Activated CD8-positive, alpha-beta memory T cell treated with anti-CD3 and anti-CD28 coated beads, Interleukin-2, amount 10 ng/mL, durations not matched to agents 7 days and 5 days (primary cell): ENCODE data around the gene WDR27. TPM values are rescaled to one million over a fixed set of nuclear protein-coding genes. Genes with fewer than 3 reads are reported as not detected.
A peak's percentile ranks its signal among the peaks of the same experiment; 100 is the strongest.

Experiments
- ATAC-seq: fragments of 150-1000 bp; cut with Tn5 transposase; one replicate; pipeline ENCODE4 v1.10.0; 2021; ENCODE audit warnings: moderate library complexity
- CTCF ChIA-PET: fragments of 350-600 bp; sonication (Branson Sonifier 250); formaldehyde crosslinking; loops from one replicate; lab custom pipeline; 2021; ENCODE audit warnings: antibody characterized with exemption; lab: Charles Lee
- DNase-seq: peaks from one replicate; pipeline ENCODE4 v3.0.0-alpha.2; 2020
- H3K27ac Mint-ChIP-seq: one replicate; pipeline ENCODE4 v1.8.0; 2021; ENCODE audit warnings: mild to moderate bottlenecking, mixed read lengths
- H3K27me3 Mint-ChIP-seq: one replicate; pipeline ENCODE4 v1.8.0; 2021; ENCODE audit warnings: mixed read lengths
- H3K36me3 Mint-ChIP-seq: one replicate; pipeline ENCODE4 v1.8.0; 2021; ENCODE audit warnings: mild to moderate bottlenecking, mixed read lengths
- H3K4me1 Mint-ChIP-seq: one replicate; pipeline ENCODE4 v1.8.0; 2021; ENCODE audit warnings: mixed read lengths
- H3K4me3 Mint-ChIP-seq: one replicate; pipeline ENCODE4 v1.8.0; 2021; ENCODE audit warnings: mild to moderate bottlenecking, moderate library complexity, mixed read lengths
- H3K9me3 Mint-ChIP-seq: one replicate; pipeline ENCODE4 v1.8.0; 2022; ENCODE audit warnings: low read depth, mixed read lengths
- total RNA-seq, 2 experiments: library from RNA; stranded (reverse); gene quantifications; one replicate each; pipeline ENCODE4 v1.2.3, GENCODE V29; 2021

Gene WDR27
- total RNA-seq, 2 experiments from 2014 or later: 31.2 to 36.2 TPM

- Mint-ChIP-seq H3K27ac (peak overlapping the region; percentile 63), H3K27me3 (no peaks in the 10 kb centered on the region), H3K4me3 (peak overlapping the region; percentile 67), H3K4me1 (peaks cover 35% of the 10 kb centered on the region), H3K36me3 (peaks cover 11% of the 10 kb centered on the region), H3K9me3 (no peaks in the 10 kb centered on the region)
- peak; percentile 45 for DNase-seq
- CTCF ChIA-PET: interaction anchor here (1.0 to 2.7 kb wide), 2 partner anchors 26 to 28 kb away, joined by 4 to 9 read pairs; no protein-coding TSS in a partner anchor
- peak; percentile 59 for ATAC-seq
These were observed 22.2 kb upstream of the WDR27 start for GRCh38 chr6:169723991-169724493.

DNA sequence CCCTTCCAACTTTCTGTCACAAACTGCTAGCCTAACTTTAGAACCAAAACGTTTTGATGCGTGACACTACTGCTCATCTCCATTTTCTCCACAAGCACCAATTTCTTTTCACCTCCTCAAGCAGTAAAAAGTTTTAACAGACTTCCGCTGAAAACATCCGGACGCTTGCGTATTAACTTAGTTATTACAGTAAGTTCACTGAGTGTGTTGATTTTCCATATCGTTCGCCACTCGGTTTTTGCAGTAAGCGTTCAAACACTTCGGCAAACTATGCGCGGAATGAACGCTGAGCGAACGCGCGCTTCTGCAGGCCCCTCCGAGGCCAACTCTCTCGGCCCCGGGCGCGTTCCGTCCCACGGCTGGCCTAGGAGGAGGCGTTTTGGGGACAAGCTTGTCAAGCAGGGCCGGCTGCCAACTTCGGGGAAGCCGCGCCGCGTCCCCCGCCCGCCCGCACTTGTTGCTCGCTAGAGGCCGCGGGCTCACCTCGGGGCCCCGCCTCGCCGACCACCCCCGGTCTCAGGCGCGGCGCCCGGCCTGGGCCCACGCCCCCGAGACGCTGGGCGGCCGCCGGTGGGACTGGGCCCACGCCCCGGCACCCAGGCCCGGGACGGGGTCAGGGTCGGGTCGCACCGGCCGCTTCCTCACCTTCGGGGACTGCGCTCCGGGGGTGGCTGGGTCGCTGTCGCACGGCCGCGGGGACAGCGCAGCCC, 21.5 kb upstream of the WDR27 start:
- Mint-ChIP-seq H3K36me3 (peaks cover 13% of the 10 kb centered on the region), H3K4me3 (peak overlapping the region; percentile 86), H3K4me1 (peaks cover 37% of the 10 kb centered on the region), H3K27me3 (no peaks in the 10 kb centered on the region), H3K9me3 (no peaks in the 10 kb centered on the region), H3K27ac (peak overlapping the region; percentile 94)
- ATAC-seq: peak; percentile 42
- CTCF ChIA-PET: interaction anchor here (1.0 to 3.2 kb wide), 4 partner anchors 18 to 29 kb away, joined by 4 to 11 read pairs (median 10); partner anchors contain the start of genes C6orf120 and WDR27
- peak; percentile 74 for DNase-seq

DNA sequence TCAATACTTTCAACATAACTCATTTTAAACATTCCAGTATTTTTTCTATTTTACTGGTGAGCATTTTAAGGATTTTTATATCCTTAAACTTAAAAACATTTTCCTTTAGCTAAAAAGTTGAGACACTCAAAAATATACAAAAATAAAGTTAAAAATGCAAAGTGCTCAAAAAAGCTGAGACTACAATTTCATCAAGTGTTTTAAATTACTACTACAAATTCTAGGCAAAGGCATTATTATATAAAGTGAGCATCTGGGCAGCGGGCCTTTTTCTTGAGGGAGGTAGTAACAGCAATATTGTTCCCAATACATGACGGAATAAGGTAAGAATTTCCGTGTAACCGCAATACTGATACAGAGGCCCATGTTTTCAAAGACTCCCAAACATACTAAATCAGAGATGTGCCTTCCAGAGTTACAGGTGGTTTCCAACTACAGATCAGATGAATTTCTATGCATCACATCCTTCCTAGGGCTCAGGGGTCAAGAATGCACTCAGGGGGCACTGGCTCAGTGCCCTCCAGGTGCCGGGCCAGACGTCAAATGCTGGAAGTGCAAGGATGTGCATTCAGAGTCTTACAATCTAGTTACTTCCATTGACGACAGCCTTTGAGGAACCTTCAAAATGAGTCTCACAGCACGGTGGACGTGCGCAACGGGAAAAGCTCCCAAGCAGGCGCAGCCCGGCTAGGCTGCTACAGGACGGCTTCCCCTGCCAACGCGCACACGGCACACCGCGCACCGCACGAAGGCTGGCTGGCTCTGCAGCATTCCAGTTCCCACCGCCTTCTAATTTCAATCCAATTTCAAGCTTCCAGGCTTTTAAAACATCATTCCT, 20.8 kb upstream of the WDR27 start:
- ATAC-seq (peak; percentile 41), DNase-seq (peak; percentile 60)
- CTCF ChIA-PET: interaction anchor here (1.6 to 3.2 kb wide), 4 partner anchors 17 to 109 kb away, joined by 3 to 11 read pairs (median 10); partner anchors contain the start of genes C6orf120 and WDR27
- Mint-ChIP-seq H3K4me1 (peaks cover 35% of the 10 kb centered on the region), H3K27me3 (no peaks in the 10 kb centered on the region), H3K36me3 (peaks cover 14% of the 10 kb centered on the region), H3K4me3 (peak overlapping the region; percentile 86), H3K9me3 (no peaks in the 10 kb centered on the region), H3K27ac (peak overlapping the region; percentile 94)

- H3K27ac Mint-ChIP-seq: peak overlapping the region; percentile 35
- H3K27me3 Mint-ChIP-seq: no peaks in the 10 kb centered on the region
- CTCF ChIA-PET: interaction anchor here (0.9 to 4.8 kb wide), 6 partner anchors 10 to 208 kb away, joined by 3 to 37 read pairs (median 4); partner anchors contain the start of genes C6orf120 and WDR27
- DNase-seq: no peak
- ATAC-seq: no peak
- peak overlapping the region; percentile 9 for H3K4me3 Mint-ChIP-seq
- no peaks in the 10 kb centered on the region for H3K9me3 Mint-ChIP-seq
- H3K4me1 Mint-ChIP-seq: peaks cover 30% of the 10 kb centered on the region
- peaks cover 28% of the 10 kb centered on the region for H3K36me3 Mint-ChIP-seq
These were observed 18.5 kb upstream of the WDR27 start for GRCh38 chr6:169720207-169720855.

DNA sequence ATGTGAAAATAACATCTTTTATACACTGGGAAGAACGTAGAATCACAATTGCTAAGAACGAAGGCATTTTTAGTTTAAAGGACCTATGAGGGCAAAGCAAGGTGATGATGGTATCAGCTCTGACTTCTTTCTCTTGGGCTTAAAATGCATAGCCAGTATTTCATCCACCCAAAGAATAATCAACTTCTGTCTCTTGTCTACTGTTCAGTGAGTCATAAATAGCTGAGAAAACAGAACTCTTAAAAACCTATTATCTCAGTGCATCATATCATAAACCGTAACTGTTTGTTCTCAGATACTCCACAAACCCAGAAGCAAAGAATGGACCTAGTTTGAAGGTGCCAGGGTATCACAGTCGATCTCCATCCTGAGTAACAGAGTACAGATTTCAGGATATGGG, 17.3 kb upstream of the WDR27 start:
- CTCF ChIA-PET: interaction anchor here (0.9 to 4.8 kb wide), 3 partner anchors 10 to 207 kb away, joined by 3 to 37 read pairs (median 5); partner anchors contain the start of genes C6orf120 and WDR27
- Mint-ChIP-seq H3K4me1 (peaks cover 26% of the 10 kb centered on the region), H3K9me3 (no peaks in the 10 kb centered on the region), H3K4me3 (no peak overlapping the region), H3K27me3 (no peaks in the 10 kb centered on the region), H3K36me3 (peaks cover 34% of the 10 kb centered on the region), H3K27ac (no peak overlapping the region)
- ATAC-seq (no peak), DNase-seq (no peak)

DNA sequence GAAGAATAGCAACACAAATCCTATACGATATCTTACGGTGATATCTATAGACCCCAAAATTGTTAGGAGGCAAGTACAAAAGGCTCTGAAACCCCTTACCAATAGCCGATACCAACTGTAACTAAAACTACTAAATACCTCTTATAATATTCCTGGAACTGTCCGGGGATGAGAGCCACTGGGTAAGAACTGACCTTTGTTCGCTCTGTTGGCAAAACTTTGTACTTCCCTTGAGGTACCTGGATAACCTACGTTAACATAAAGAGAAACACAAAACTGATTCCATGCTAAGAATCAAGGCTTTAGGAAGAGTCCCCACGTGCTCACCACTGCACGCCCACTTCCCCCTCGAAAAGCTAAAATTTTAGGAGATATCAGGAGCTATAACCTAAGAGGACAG, 12.8 kb upstream of the WDR27 start:
- H3K4me3 Mint-ChIP-seq: no peak overlapping the region
- DNase-seq (no peak), ATAC-seq (no peak)
- H3K27ac Mint-ChIP-seq: no peak overlapping the region
- peaks cover 37% of the 10 kb centered on the region for H3K36me3 Mint-ChIP-seq
- no peaks in the 10 kb centered on the region for H3K27me3 Mint-ChIP-seq
- CTCF ChIA-PET: interaction anchor here (1.9 kb wide), 1 partner anchor 11 kb away, joined by 5 read pairs; no protein-coding TSS in a partner anchor
- H3K9me3 Mint-ChIP-seq: no peaks in the 10 kb centered on the region
- peaks cover 10% of the 10 kb centered on the region for H3K4me1 Mint-ChIP-seq

- Mint-ChIP-seq H3K9me3 (no peaks in the 10 kb centered on the region), H3K4me1 (peaks cover 6% of the 10 kb centered on the region), H3K27me3 (no peaks in the 10 kb centered on the region), H3K4me3 (no peak overlapping the region), H3K27ac (no peak overlapping the region), H3K36me3 (peaks cover 36% of the 10 kb centered on the region)
- ATAC-seq: no peak
- CTCF ChIA-PET: no interaction called here
- DNase-seq: no peak
These were observed 12.3 kb upstream of the WDR27 start for GRCh38 chr6:169714178-169714577.

GRCh38 chr6:169710009-169710408, 8.2 kb upstream of the WDR27 start:
- H3K27ac Mint-ChIP-seq: no peak overlapping the region
- H3K36me3 Mint-ChIP-seq: peaks cover 21% of the 10 kb centered on the region
- no peak for ATAC-seq
- CTCF ChIA-PET: interaction anchor here (1.2 to 1.6 kb wide), 2 partner anchors 8 to 10 kb away, joined by 4 to 6 read pairs; no protein-coding TSS in a partner anchor
- H3K4me1 Mint-ChIP-seq: peaks cover 12% of the 10 kb centered on the region
- no peak for DNase-seq
- no peak overlapping the region for H3K4me3 Mint-ChIP-seq
- H3K27me3 Mint-ChIP-seq: no peaks in the 10 kb centered on the region
- H3K9me3 Mint-ChIP-seq: no peaks in the 10 kb centered on the region

DNA sequence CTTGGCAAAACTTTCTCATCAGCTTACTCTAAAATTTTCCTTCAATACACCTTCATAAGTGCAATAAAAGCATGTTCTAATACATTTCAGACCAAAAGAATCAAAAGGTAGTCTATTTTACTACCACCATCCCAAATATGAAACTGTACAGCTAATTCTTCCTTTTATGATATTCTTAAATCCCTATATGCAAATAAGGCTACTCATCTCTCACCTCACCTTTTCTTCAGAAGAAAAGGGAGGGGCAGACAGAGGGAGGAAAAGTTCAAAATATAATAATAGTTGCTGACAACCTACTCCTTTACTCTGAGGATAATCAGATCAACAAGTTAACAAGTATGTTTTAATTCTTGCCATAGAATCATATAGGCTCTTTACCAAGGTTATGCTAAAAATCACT, 7.5 kb upstream of the WDR27 start:
- H3K4me1 Mint-ChIP-seq: peaks cover 17% of the 10 kb centered on the region
- no peak overlapping the region for H3K27ac Mint-ChIP-seq
- CTCF ChIA-PET: interaction anchor here (1.2 to 1.6 kb wide), 3 partner anchors 9 to 11 kb away, joined by 4 to 6 read pairs (median 5); no protein-coding TSS in a partner anchor
- H3K4me3 Mint-ChIP-seq: no peak overlapping the region
- DNase-seq: no peak
- no peak for ATAC-seq
- H3K36me3 Mint-ChIP-seq: peaks cover 20% of the 10 kb centered on the region
- H3K9me3 Mint-ChIP-seq: no peaks in the 10 kb centered on the region
- H3K27me3 Mint-ChIP-seq: no peaks in the 10 kb centered on the region

- CTCF ChIA-PET: no interaction called here
- Mint-ChIP-seq H3K27ac (no peak overlapping the region), H3K9me3 (no peaks in the 10 kb centered on the region)
These were observed 5.9 kb upstream of the WDR27 start for GRCh38 chr6:169707772-169708171.

GRCh38 chr6:169702840-169703246, 1.0 kb upstream of the WDR27 start:
- H3K4me1 Mint-ChIP-seq: peaks cover 46% of the 10 kb centered on the region

More at GRCh38 chr6:169707772-169708171, 5.9 kb upstream of the WDR27 start:
- Mint-ChIP-seq H3K4me3 (no peak overlapping the region), H3K36me3 (peaks cover 25% of the 10 kb centered on the region), H3K4me1 (peaks cover 29% of the 10 kb centered on the region), H3K27me3 (no peaks in the 10 kb centered on the region)
- DNase-seq (no peak), ATAC-seq (no peak)

GRCh38 chr6:169701311-169701953, 397 bp downstream of the WDR27 start:
- peaks cover 47% of the 10 kb centered on the region for H3K4me1 Mint-ChIP-seq
- DNase-seq: no peak
- H3K4me3 Mint-ChIP-seq: peak overlapping the region; percentile 92
- H3K27ac Mint-ChIP-seq: peak overlapping the region; percentile 81
- CTCF ChIA-PET: interaction anchor here (1.1 to 6.0 kb wide), 4 partner anchors 8 to 197 kb away, joined by 3 to 37 read pairs (median 8); no protein-coding TSS in a partner anchor
- no peaks in the 10 kb centered on the region for H3K9me3 Mint-ChIP-seq
- no peaks in the 10 kb centered on the region for H3K27me3 Mint-ChIP-seq
- H3K36me3 Mint-ChIP-seq: peaks cover 20% of the 10 kb centered on the region
- ATAC-seq: peak; percentile 1

More at GRCh38 chr6:169702840-169703246, 1.0 kb upstream of the WDR27 start:
- Mint-ChIP-seq H3K4me3 (peak overlapping the region; percentile 92), H3K27me3 (no peaks in the 10 kb centered on the region), H3K27ac (peak overlapping the region; percentile 94), H3K36me3 (peaks cover 17% of the 10 kb centered on the region), H3K9me3 (no peaks in the 10 kb centered on the region)
- CTCF ChIA-PET: interaction anchor here (0.6 to 6.0 kb wide), 4 partner anchors 9 to 149 kb away, joined by 3 to 37 read pairs (median 8); no protein-coding TSS in a partner anchor
- DNase-seq: no peak
- peak; percentile 17 for ATAC-seq
